ENCODE measurements around the gene IRX1. TPM values are rescaled to one million over a fixed set of nuclear protein-coding genes. Genes with fewer than 3 reads are reported as not detected.

Gene IRX1
- total RNA-seq, 1 experiment from 2014 or later: not detected

GRCh38 chr5:3625626-3626025 lies 30.0 kb downstream of the IRX1 start:
- in situ Hi-C loops (cut with HindIII; ENCODE audit: low sequenced_read_pairs): no loop called here
- no peak for DNase-seq (ENCODE audit: low spot score)

DNA sequence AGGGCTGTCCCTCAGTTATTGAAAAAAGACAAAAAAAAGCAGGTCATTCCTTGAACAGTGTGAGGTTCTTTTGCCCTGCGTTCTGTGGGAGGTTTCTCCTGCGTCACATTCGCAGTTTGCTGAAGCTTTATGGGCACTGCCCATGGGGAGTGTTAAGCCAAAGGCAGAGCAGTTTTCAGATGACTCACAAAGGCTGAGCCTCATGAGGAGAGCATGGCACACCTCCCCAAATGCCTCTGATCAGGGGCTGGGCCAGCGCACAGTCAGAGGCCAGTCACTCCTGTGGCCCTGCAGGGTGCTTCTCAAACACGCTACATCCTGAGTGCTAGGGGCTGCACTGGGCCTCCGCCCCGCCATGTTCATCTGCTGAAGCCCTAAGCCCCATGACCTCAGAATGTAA lies 38.4 kb downstream of the IRX1 start:
- DNase-seq (ENCODE audit: low spot score): no peak
- in situ Hi-C loops (cut with HindIII; ENCODE audit: low sequenced_read_pairs): no loop called here

GRCh38 chr5:3639175-3639574 lies 43.5 kb downstream of the IRX1 start:
- DNase-seq (ENCODE audit: low spot score): no peak
- in situ Hi-C loops (cut with HindIII; ENCODE audit: low sequenced_read_pairs): no loop called here

DNA sequence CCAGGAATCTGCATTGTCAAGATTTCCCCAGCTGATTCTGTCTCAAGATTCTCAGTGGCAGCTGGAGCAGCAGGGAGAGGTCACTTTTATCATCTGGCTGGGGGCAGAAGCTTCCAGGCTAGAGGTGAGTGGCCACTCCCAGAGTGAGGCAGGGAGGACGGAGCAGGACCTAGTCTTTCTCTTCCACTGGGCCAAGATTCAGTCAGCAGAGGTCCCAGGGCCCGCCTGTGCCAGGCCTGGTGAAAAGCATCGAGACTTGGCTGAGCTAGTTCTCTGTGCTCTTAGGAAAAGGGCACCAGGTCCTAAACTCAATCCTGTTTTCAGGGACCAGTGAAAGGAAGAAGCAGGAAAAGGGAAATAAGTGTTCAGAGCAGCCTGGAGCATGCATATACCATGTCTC lies 46.6 kb downstream of the IRX1 start:
- no peak for DNase-seq (ENCODE audit: low spot score)
- in situ Hi-C loops (cut with HindIII; ENCODE audit: low sequenced_read_pairs): no loop called here

DNA sequence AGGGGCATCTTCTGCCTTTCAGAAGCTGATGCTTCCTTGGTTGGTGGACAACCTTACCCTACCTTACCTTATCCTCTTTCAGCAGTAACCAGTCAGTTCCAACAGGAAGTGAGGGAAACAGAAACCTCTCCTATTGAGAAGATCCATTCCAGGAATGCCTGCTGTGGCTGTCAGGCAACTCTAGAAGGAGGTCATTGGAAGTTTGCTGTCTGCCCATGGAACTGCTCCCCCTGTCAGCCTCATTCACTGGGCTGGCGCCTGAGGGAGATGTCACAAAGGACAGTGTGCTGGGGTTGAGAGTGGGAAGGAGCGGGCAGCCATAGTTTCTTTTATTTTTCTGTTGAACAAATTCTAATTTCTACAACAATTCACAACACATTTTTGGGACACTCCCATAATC lies 54.7 kb downstream of the IRX1 start:
- no peak for DNase-seq (ENCODE audit: low spot score)
- in situ Hi-C loops (cut with HindIII; ENCODE audit: low sequenced_read_pairs): no loop called here

GRCh38 chr5:3650868-3651267 lies 55.2 kb downstream of the IRX1 start:
- in situ Hi-C loops (cut with HindIII; ENCODE audit: low sequenced_read_pairs): no loop called here
- DNase-seq (ENCODE audit: low spot score): no peak
